Duodenal mucosa (tissue), 2 donors: ENCODE data around the gene FABP6.

ENCODE experiments used
- H3K27ac ChIP-seq: one replicate; pipeline ENCODE4 v1.7.0; 2013; ENCODE audit warnings: low read depth, low read length
- H3K27me3 ChIP-seq, 2 donors: one replicate each; pipeline ENCODE4 v1.7.0; 2013; ENCODE audit warnings: low read length in 2 of 2, control low read depth in 1 of 2; ENCODE audit not compliant: insufficient read depth in 2 of 2, control insufficient read depth in 1 of 2
- H3K36me3 ChIP-seq, 2 donors: one replicate each; pipeline ENCODE4 v1.7.0; 2013; ENCODE audit warnings: low read length in 2 of 2, control low read depth in 1 of 2; ENCODE audit not compliant: insufficient read depth in 2 of 2, control insufficient read depth in 1 of 2
- H3K4me1 ChIP-seq, 2 donors: one replicate each; pipeline ENCODE4 v1.7.0; 2013; ENCODE audit warnings: low read length in 2 of 2, control low read depth in 1 of 2; ENCODE audit not compliant: insufficient read depth in 2 of 2, control insufficient read depth in 1 of 2
- H3K4me3 ChIP-seq, 2 donors: one replicate each; pipeline ENCODE4 v1.7.0; 2013; ENCODE audit warnings: low read length in 2 of 2, low read depth in 1 of 2
- H3K9ac ChIP-seq, 2 donors: one replicate each; pipeline ENCODE4 v1.7.0; 2013; ENCODE audit warnings: low read length in 2 of 2, low read depth in 1 of 2
- H3K9me3 ChIP-seq, 2 donors: one replicate each; pipeline ENCODE4 v1.7.0; 2013; ENCODE audit warnings: low read length in 2 of 2, control low read depth in 1 of 2; ENCODE audit not compliant: control insufficient read depth in 1 of 2

FABP6 gene

GRCh38 chr5:160213537-160213936 lies 15.8 kb upstream of the FABP6 start:
- Histone ChIP-seq H3K27ac (no peak overlapping the region), H3K9me3 (no peaks in the 10 kb centered on the region), H3K4me1 (peaks cover 5 to 15% of the 10 kb centered on the region in 2 donors), H3K9ac (no peak overlapping the region), H3K36me3 (no peaks in the 10 kb centered on the region), H3K27me3 (no peaks in the 10 kb centered on the region), H3K4me3 (no peak overlapping the region)

- H3K27ac ChIP-seq: no peak overlapping the region
- H3K4me3 ChIP-seq: no peak overlapping the region
- H3K27me3 ChIP-seq: no peaks in the 10 kb centered on the region
- H3K9ac ChIP-seq: no peak overlapping the region
- peaks cover 2 to 6% of the 10 kb centered on the region in 2 donors for H3K4me1 ChIP-seq
- no peaks in the 10 kb centered on the region for H3K9me3 ChIP-seq
- no peaks in the 10 kb centered on the region for H3K36me3 ChIP-seq
These were observed 9.9 kb upstream of the FABP6 start for GRCh38 chr5:160219356-160219755.

GRCh38 chr5:160221082-160221481 lies 8.2 kb upstream of the FABP6 start:
- H3K27ac ChIP-seq: no peak overlapping the region
- H3K4me3 ChIP-seq: no peak overlapping the region
- H3K9me3 ChIP-seq: no peaks in the 10 kb centered on the region
- H3K36me3 ChIP-seq: no peaks in the 10 kb centered on the region
- H3K9ac ChIP-seq: no peak overlapping the region
- H3K27me3 ChIP-seq: no peaks in the 10 kb centered on the region
- H3K4me1 ChIP-seq: peaks cover 2 to 6% of the 10 kb centered on the region in 2 donors

- Histone ChIP-seq H3K9me3 (no peaks in the 10 kb centered on the region), H3K27ac (no peak overlapping the region), H3K4me3 (no peak overlapping the region), H3K4me1 (no peaks in the 10 kb centered on the region), H3K36me3 (no peaks in the 10 kb centered on the region), H3K9ac (no peak overlapping the region), H3K27me3 (no peaks in the 10 kb centered on the region)
These were observed 2.3 kb upstream of the FABP6 start for GRCh38 chr5:160227012-160227411.

GRCh38 chr5:160230686-160231527 lies 1.6 kb downstream of the FABP6 start:
- H3K4me1 ChIP-seq: no peaks in the 10 kb centered on the region
- H3K36me3 ChIP-seq: no peaks in the 10 kb centered on the region
- no peak overlapping the region for H3K4me3 ChIP-seq
- no peak overlapping the region for H3K27ac ChIP-seq
- H3K27me3 ChIP-seq: no peaks in the 10 kb centered on the region
- no peaks in the 10 kb centered on the region for H3K9me3 ChIP-seq
- H3K9ac ChIP-seq: no peak overlapping the region

- no peak overlapping the region for H3K9ac ChIP-seq
- H3K27ac ChIP-seq: no peak overlapping the region
- H3K4me1 ChIP-seq: no peaks in the 10 kb centered on the region
- H3K27me3 ChIP-seq: no peaks in the 10 kb centered on the region
- H3K9me3 ChIP-seq: no peaks in the 10 kb centered on the region
- H3K4me3 ChIP-seq: no peak overlapping the region
- no peaks in the 10 kb centered on the region for H3K36me3 ChIP-seq
These were observed 2.6 kb downstream of the FABP6 start for GRCh38 chr5:160231783-160232342.

- Histone ChIP-seq H3K36me3 (no peaks in the 10 kb centered on the region), H3K9me3 (no peaks in the 10 kb centered on the region), H3K27me3 (no peaks in the 10 kb centered on the region), H3K27ac (no peak overlapping the region), H3K9ac (no peak overlapping the region), H3K4me3 (no peak overlapping the region), H3K4me1 (no peaks in the 10 kb centered on the region)
These were observed 3.9 kb downstream of the FABP6 start for GRCh38 chr5:160233215-160233614.

GRCh38 chr5:160235731-160236130 lies 6.4 kb downstream of the FABP6 start:
- Histone ChIP-seq H3K27ac (no peak overlapping the region), H3K4me3 (no peak overlapping the region), H3K9me3 (no peaks in the 10 kb centered on the region), H3K9ac (no peak overlapping the region), H3K4me1 (no peaks in the 10 kb centered on the region), H3K27me3 (no peaks in the 10 kb centered on the region), H3K36me3 (no peaks in the 10 kb centered on the region)

- Histone ChIP-seq H3K4me1 (no peaks in the 10 kb centered on the region), H3K9me3 (no peaks in the 10 kb centered on the region), H3K36me3 (no peaks in the 10 kb centered on the region), H3K4me3 (no peak overlapping the region), H3K27ac (no peak overlapping the region), H3K27me3 (no peaks in the 10 kb centered on the region), H3K9ac (no peak overlapping the region)
These were observed 8.3 kb downstream of the FABP6 start for GRCh38 chr5:160237571-160238093.

- Histone ChIP-seq H3K27ac (no peak overlapping the region), H3K4me3 (no peak overlapping the region), H3K4me1 (no peaks in the 10 kb centered on the region), H3K27me3 (no peaks in the 10 kb centered on the region), H3K9me3 (no peaks in the 10 kb centered on the region), H3K9ac (no peak overlapping the region), H3K36me3 (no peaks in the 10 kb centered on the region)
These were observed 11.0 kb downstream of the FABP6 start for GRCh38 chr5:160240350-160240749.
